SU-DHL-6 (cell line): Measurements from ENCODE around the gene PIGR.

Experiments
- H2AFZ ChIP-seq: fragments of 200-600 bp; sonication (generic); 2 replicates; pipeline ENCODE4 v1.6.1; 2014; ENCODE audit warnings: low read depth, mild to moderate bottlenecking, moderate library complexity, mixed read lengths, antibody characterized with exemption, low read length; ENCODE audit not compliant: severe bottlenecking
- H3F3A ChIP-seq: fragments of 200-600 bp; shearing (Covaris generic); 2 replicates; pipeline ENCODE4 v1.6.0; 2016; ENCODE audit warnings: antibody characterized with exemption, mild to moderate bottlenecking; ENCODE audit not compliant: insufficient read depth
- H3K27ac ChIP-seq: fragments of 200-600 bp; sonication (generic); 2 replicates; pipeline ENCODE4 v1.5.1; 2016; ENCODE audit warnings: low read depth, mild to moderate bottlenecking, low read length, moderate library complexity, mixed read lengths
- H3K27me3 ChIP-seq: fragments of 200-600 bp; sonication (generic), shearing (Covaris generic); 2 replicates; pipeline ENCODE4 v1.6.0; 2014; ENCODE audit warnings: mild to moderate bottlenecking, low read length
- H3K36me3 ChIP-seq: fragments of 200-600 bp; sonication (generic); 2 replicates; pipeline ENCODE4 v1.6.1; 2014; ENCODE audit warnings: mild to moderate bottlenecking, low read length, mixed read lengths
- H3K4me2 ChIP-seq: fragments of 300-600, 200-600 bp; shearing (Covaris generic), sonication (generic); 2 replicates; pipeline ENCODE4 v1.6.0; 2014; ENCODE audit warnings: low read length, low read depth, mild to moderate bottlenecking; ENCODE audit not compliant: poor library complexity, severe bottlenecking
- H3K4me3 ChIP-seq: fragments of 200-600 bp; sonication (generic); 2 replicates; pipeline ENCODE4 v1.5.1; 2014; ENCODE audit warnings: antibody characterized with exemption, low read length, mild to moderate bottlenecking, mixed read lengths; ENCODE audit not compliant: insufficient read depth, poor library complexity, severe bottlenecking
- H3K79me2 ChIP-seq: fragments of 200-600 bp; sonication (generic); 2 replicates; pipeline ENCODE4 v1.6.1; 2014; ENCODE audit warnings: mild to moderate bottlenecking, low read length, moderate library complexity; ENCODE audit not compliant: insufficient read depth
- H3K9ac ChIP-seq: fragments of 200-600 bp; sonication (generic); 2 replicates; pipeline ENCODE4 v1.7.0; 2014; ENCODE audit warnings: mild to moderate bottlenecking, low read length
- H3K9me2 ChIP-seq: fragments of 200-600 bp; sonication (generic); replicated peaks from 2 replicates; pipeline ENCODE4 v1.6.1; 2014; ENCODE audit warnings: low read length; ENCODE audit not compliant: insufficient read depth
- H3K9me3 ChIP-seq: fragments of 200-600 bp; sonication (generic); 2 replicates; pipeline ENCODE4 v1.6.1; 2014; ENCODE audit warnings: low read length, mixed read lengths; ENCODE audit not compliant: insufficient read depth
- H4K20me1 ChIP-seq: fragments of 200-600 bp; sonication (generic); 2 replicates; pipeline ENCODE4 v1.6.1; 2014; ENCODE audit warnings: low read depth, mild to moderate bottlenecking, antibody characterized with exemption, low read length, moderate library complexity, mixed read lengths
- CTCF ChIP-seq: fragments of 200-600 bp; sonication (generic); IDR thresholded peaks from one replicate; pipeline ENCODE4 v1.5.1; 2017; ENCODE audit warnings: antibody characterized with exemption, mild to moderate bottlenecking, low read length, moderate library complexity; ENCODE audit not compliant: insufficient read depth, poor library complexity, severe bottlenecking
- EZH2phosphoT487 ChIP-seq: fragments of 200-600 bp; sonication (generic), shearing (Covaris generic); conservative IDR thresholded peaks from 2 replicates; pipeline ENCODE4 v1.6.1; 2018; ENCODE audit warnings: mild to moderate bottlenecking, antibody characterized with exemption, low read length, moderate library complexity, mixed read lengths

The PIGR gene

DNA sequence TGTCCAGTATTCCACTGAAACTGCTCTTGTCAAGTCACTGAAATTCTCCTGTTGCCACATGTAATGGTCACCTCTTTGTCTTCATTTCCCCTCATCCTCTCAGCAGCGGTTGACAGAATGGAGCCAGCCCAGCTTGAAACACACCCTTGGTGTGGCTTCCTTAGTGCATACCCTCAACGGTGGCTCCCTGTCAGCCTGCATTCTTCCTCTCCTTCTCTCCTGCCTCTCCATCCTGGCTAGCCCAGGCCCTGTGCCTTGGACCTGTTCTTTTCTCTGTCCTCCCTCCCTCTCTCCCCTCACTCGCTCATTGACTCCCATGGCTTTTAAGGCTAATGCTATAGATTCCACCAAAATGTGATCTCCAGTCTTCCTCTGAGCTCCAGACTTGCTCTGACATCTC, 28.2 kb downstream of the PIGR start:
- Histone ChIP-seq H3K79me2 (no peaks in the 10 kb centered on the region), H3K9me3 (no peaks in the 10 kb centered on the region), H3F3A (no peaks in the 10 kb centered on the region), H3K27me3 (no peaks in the 10 kb centered on the region), H3K36me3 (no peaks in the 10 kb centered on the region), H2AFZ (no peak overlapping the region), H3K27ac (no peak overlapping the region), H3K4me3 (no peak overlapping the region), H3K4me2 (no peak overlapping the region), H3K9ac (no peak overlapping the region), H4K20me1 (no peaks in the 10 kb centered on the region), H3K9me2 (no peaks in the 10 kb centered on the region)
- TF ChIP-seq EZH2phosphoT487 (no peak), CTCF (no peak)

GRCh38 chr1:206916000-206916709, 30.1 kb downstream of the PIGR start:
- Histone ChIP-seq H2AFZ (no peak overlapping the region), H3F3A (no peaks in the 10 kb centered on the region), H3K4me3 (no peak overlapping the region), H3K9ac (no peak overlapping the region), H3K27me3 (no peaks in the 10 kb centered on the region), H3K79me2 (no peaks in the 10 kb centered on the region), H3K9me2 (no peaks in the 10 kb centered on the region), H4K20me1 (no peaks in the 10 kb centered on the region), H3K9me3 (no peaks in the 10 kb centered on the region), H3K4me2 (no peak overlapping the region), H3K27ac (no peak overlapping the region), H3K36me3 (no peaks in the 10 kb centered on the region)
- no peak for TF ChIP-seq EZH2phosphoT487
- TF ChIP-seq CTCF: no peak

DNA sequence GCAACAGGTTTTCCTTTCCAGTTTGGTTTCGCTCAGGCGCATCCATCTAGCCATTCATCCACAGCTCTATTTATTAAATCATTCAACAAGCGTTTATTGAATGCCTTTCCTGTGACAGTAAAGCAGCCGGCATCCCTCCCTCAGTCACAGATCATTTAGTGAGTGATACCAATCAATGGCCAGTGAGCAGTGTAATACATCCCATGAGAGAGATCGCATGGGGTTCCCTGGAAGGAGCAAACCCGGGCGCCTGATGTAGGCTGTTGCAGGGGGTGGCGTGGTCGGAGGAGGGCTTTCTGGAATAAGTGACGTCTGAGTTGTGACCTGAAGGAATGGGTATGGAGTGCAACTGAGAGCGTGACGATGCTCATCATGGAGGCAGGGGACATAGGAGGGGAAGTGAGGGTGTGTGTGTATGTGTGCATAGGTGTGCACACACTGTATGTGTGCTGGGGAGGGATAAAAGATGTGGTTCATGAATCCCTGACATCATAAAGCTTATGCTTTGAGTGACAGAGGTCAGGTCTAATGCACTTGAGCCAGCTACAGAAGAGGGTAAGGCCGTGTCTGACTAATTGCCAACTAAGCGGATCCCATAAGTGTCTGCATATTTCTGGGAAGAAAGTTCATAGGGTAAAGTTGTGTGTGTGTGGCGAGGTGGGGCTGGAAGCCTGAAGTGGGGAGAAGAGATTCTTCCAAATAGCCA, 31.1 kb downstream of the PIGR start:
- no peaks in the 10 kb centered on the region for H3K9me3 ChIP-seq
- H3K9me2 ChIP-seq: no peaks in the 10 kb centered on the region
- no peak overlapping the region for H3K4me2 ChIP-seq
- H3K27me3 ChIP-seq: no peaks in the 10 kb centered on the region
- no peak overlapping the region for H2AFZ ChIP-seq
- no peak overlapping the region for H3K9ac ChIP-seq
- no peaks in the 10 kb centered on the region for H4K20me1 ChIP-seq
- H3K36me3 ChIP-seq: no peaks in the 10 kb centered on the region
- H3K4me3 ChIP-seq: no peak overlapping the region
- H3K79me2 ChIP-seq: no peaks in the 10 kb centered on the region
- no peak for TF ChIP-seq CTCF
- TF ChIP-seq EZH2phosphoT487: no peak
- no peak overlapping the region for H3K27ac ChIP-seq
- no peaks in the 10 kb centered on the region for H3F3A ChIP-seq
